ENCODE data around the gene CIP2A. TPM values are rescaled to one million over a fixed set of nuclear protein-coding genes. Genes with fewer than 3 reads are reported as not detected.

CIP2A gene
- polyA plus RNA-seq, 3 donors, result 0.41 to 0.82 (median 0.79) TPM

- WGBS, 3 donors, result 31 to 45% (median 35%) methylated on average over 2 of the region's 2 CpGs
- no peak overlapping the region for H3K27ac ChIP-seq (ENCODE audit: low read depth, low read length)
These were observed 64.7 kb downstream of the CIP2A start for GRCh38 chr3:108524537-108524936.

GRCh38 chr3:108518895-108519294 lies 70.3 kb downstream of the CIP2A start:
- no peak overlapping the region for H3K27ac ChIP-seq (ENCODE audit: low read depth, low read length)
- WGBS, 3 donors, result 65 to 72% (median 70%) methylated on average over 1 of the region's 1 CpG

- 85 to 95% (median 88%) methylated on average over 2 of the region's 2 CpGs for WGBS, 3 donors
These were observed 72.4 kb downstream of the CIP2A start for GRCh38 chr3:108516881-108517280.

GRCh38 chr3:108513961-108514360 lies 75.3 kb downstream of the CIP2A start:
- no peak overlapping the region for H3K27ac ChIP-seq (ENCODE audit: low read depth, low read length)
- WGBS, 3 donors, result 52 to 61% (median 58%) methylated on average over 3 of the region's 3 CpGs

More at GRCh38 chr3:108516881-108517280, 72.4 kb downstream of the CIP2A start:
- no peak overlapping the region for H3K27ac ChIP-seq (ENCODE audit: low read depth, low read length)

- 61 to 76% (median 71%) methylated on average over 2 of the region's 2 CpGs for WGBS, 3 donors
- H3K27ac ChIP-seq (ENCODE audit: low read depth, low read length), result no peak overlapping the region
These were observed 76.6 kb downstream of the CIP2A start for GRCh38 chr3:108512671-108513070.

DNA sequence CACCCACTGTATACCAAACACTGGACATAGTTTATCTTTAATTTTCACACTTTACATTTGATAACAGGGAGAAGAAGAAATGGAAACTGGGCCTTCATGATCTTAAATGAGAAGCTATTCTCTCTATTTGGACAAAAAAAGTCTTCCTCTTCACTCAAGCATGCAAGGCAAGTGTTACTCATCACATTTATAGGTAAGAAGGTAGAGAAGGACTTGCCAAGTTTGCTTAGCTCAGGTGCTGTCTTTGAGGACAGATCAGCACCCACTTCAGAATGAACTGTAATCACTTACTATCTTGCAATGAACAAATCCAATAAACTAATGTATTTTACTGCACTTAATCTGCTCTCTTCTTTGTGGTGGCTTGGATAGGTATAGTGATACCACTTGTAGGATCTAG lies 77.7 kb downstream of the CIP2A start:
- H3K27ac ChIP-seq (ENCODE audit: low read depth, low read length), result no peak overlapping the region

- H3K27ac ChIP-seq (ENCODE audit: low read depth, low read length), result no peak overlapping the region
These were observed 78.2 kb downstream of the CIP2A start for GRCh38 chr3:108511055-108511454.

GRCh38 chr3:108510496-108510895 lies 78.7 kb downstream of the CIP2A start, which contains the start of gene MYH15:
MYH15 (minus strand) TSS chr3:108510596; CDS start chr3:108510530, 66 bp downstream.
- 89 to 96% (median 91%) methylated on average over 3 of the region's 3 CpGs for WGBS, 3 donors

More at GRCh38 chr3:108511055-108511454, 78.2 kb downstream of the CIP2A start:
- 94 to 98% (median 98%) methylated on average over 4 of the region's 4 CpGs for WGBS, 3 donors

GRCh38 chr3:108509871-108510270 lies 79.4 kb downstream of the CIP2A start:
- WGBS, 3 donors, result 83 to 91% (median 88%) methylated on average over 2 of the region's 2 CpGs
- no peak overlapping the region for H3K27ac ChIP-seq (ENCODE audit: low read depth, low read length)

More at GRCh38 chr3:108510496-108510895, 78.7 kb downstream of the CIP2A start, which contains the start of gene MYH15:
- no peak within 1 kb of the TSS for H3K27ac ChIP-seq (ENCODE audit: low read depth, low read length)

GRCh38 chr3:108509263-108509662 lies 80.0 kb downstream of the CIP2A start:
- H3K27ac ChIP-seq (ENCODE audit: low read depth, low read length), result no peak overlapping the region
- 72 to 77% (median 74%) methylated on average over 3 of the region's 3 CpGs for WGBS, 3 donors

GRCh38 chr3:108507902-108508301 lies 81.3 kb downstream of the CIP2A start:
- H3K27ac ChIP-seq (ENCODE audit: low read depth, low read length), result no peak overlapping the region

DNA sequence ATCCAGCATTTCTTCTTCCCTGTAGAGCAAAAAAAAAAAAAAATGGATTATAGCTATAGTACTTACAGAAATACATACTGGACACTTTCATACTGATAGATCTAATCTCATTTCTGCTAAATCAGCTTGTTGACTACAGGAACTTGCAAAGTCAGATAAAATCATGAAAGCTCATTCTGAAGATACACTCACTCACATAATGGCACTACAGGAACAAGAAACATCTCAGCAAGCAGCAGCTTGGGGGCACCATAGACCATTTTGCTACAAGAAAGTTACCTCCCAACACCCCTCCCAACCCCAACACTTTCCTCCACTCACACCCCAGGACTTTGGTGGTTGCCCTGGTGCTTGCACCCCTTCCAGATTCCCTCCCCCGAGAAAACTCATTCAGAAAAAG lies 83.4 kb downstream of the CIP2A start:
- no peak overlapping the region for H3K27ac ChIP-seq (ENCODE audit: low read depth, low read length)
- WGBS, 3 donors, result 85 to 94% (median 91%) methylated on average over 1 of the region's 1 CpG

DNA sequence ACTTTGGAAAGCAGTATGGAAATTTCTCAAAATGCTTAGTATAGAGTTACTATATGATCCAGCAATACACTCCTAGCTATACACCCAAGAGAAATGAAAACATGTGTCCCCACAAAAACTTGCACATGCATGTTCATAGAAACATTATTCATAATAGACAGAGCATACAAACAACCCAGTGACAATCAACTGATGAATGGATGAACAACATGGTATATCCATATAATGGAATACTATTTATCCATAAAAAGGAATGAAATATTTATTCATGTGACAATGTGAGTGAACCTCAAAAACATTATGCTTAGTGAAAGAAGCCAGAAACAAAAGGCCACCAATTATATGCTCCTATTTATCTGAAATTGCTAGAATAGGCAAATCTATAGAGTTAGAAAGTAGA lies 85.5 kb downstream of the CIP2A start:
- H3K27ac ChIP-seq (ENCODE audit: low read depth, low read length), result no peak overlapping the region

DNA sequence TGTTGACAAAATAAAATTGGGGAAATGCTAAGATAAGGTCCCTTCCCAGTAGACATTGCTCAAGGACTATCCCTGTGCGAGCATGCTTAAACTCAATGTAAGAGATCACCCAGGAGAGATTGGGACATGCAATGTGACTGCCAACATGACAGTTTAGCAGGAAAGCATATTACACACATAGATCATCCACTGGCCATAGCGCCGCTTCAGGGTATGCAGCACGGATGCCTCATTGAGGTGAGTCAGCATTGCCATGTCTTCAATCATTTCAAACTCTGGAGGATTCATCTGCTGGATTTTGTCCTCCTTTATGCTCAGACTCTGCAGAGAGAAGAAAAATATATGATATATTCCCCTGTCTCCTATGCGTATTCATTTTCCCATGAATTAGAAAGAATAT lies 87.7 kb downstream of the CIP2A start:
- 90 to 96% (median 91%) methylated on average over 5 of the region's 5 CpGs for WGBS, 3 donors
- H3K27ac ChIP-seq (ENCODE audit: low read depth, low read length), result no peak overlapping the region

- 81 to 94% (median 93%) methylated on average over 1 of the region's 1 CpG for WGBS, 3 donors
- no peak overlapping the region for H3K27ac ChIP-seq (ENCODE audit: low read depth, low read length)
These were observed 88.5 kb downstream of the CIP2A start for GRCh38 chr3:108500728-108501127.

Other genes starting within 250 kb of the CIP2A start
- under 1 TPM in 2 of 3 donors, not detected in 1; 0.08 to 0.22 TPM for gene MYH15, start 78.8 kb downstream of the CIP2A start, polyA plus RNA-seq
- gene DZIP3, start 284 bp upstream of the CIP2A start, polyA plus RNA-seq, result 1 to 10 TPM; 2.2 to 2.7 (median 2.6) TPM
- gene RETNLB, start 168.0 kb upstream of the CIP2A start, polyA plus RNA-seq, result not detected
- gene TRAT1, start 233.3 kb upstream of the CIP2A start, polyA plus RNA-seq, result under 1 TPM in 2 of 3 donors, not detected in 1; 0.13 to 0.20 TPM

Data from adipose tissue (tissue), 3 donors.